Measurements from ENCODE around the gene ATP6V0E1. TPM values are rescaled to one million over a fixed set of nuclear protein-coding genes. Genes with fewer than 3 reads are reported as not detected.

ATP6V0E1 gene
- total and polyA plus RNA-seq, 2 of the 8 experiments (the other 6 are each of a cell fraction or from before 2014, with no cell fraction given) = 108 to 134 TPM

- Histone ChIP-seq H3K4ac (replicated peaks; ENCODE audit: insufficient read length, low read depth, low read length) (no peak overlapping the region), H3K36me3 (ENCODE audit: control insufficient read depth in 2 of 4, insufficient read depth in 4 of 4, low read length in 3 of 4) (peaks cover 0 to 4% (median 0%) of the 10 kb centered on the region in 4 experiments; a peak in 1 of 8 replicates), H2BK120ac (replicated peaks; ENCODE audit: low read depth, low read length) (no peak overlapping the region), H2BK15ac (ENCODE audit: low read length) (no peak overlapping the region), H4K91ac (replicated peaks; ENCODE audit: insufficient read length, low read length) (no peak overlapping the region), H3K9ac (replicated peaks in 1 of 4; ENCODE audit: extremely low read depth in 1 of 4, low read depth in 3 of 4, low read length in 3 of 4) (no peak overlapping the region), H3K23me2 (ENCODE audit: low read depth, low read length) (peaks cover 11% of the 10 kb centered on the region; the same call in 1 of the 2 replicates), H3K23ac (ENCODE audit: insufficient read length) (no peak overlapping the region), H3K4me1 (replicated peaks in 1 of 4; ENCODE audit: control insufficient read depth in 3 of 4, insufficient read depth in 4 of 4, low read length in 3 of 4) (peaks cover 0 to 7% (median 0%) of the 10 kb centered on the region in 4 experiments; a peak in 4 of 7 replicates), H3K79me2 (ENCODE audit: control insufficient read depth in 1 of 2, insufficient read depth in 2 of 2, low read length in 2 of 2) (peaks cover 0 to 8% of the 10 kb centered on the region in 2 experiments; a peak in 2 of 4 replicates), H4K8ac (ENCODE audit: extremely low read depth, insufficient read depth, low read length) (no peak overlapping the region), H4K5ac (ENCODE audit: insufficient read length, low read depth, low read length) (no peak overlapping the region), H2AFZ (ENCODE audit: low read length) (no peak overlapping the region), H3K56ac (replicated peaks; ENCODE audit: insufficient read length, low read depth, low read length) (no peak overlapping the region), H3K27ac (ENCODE audit: low read depth, low read length) (no peak overlapping the region), H3K14ac (ENCODE audit: insufficient read length) (no peak overlapping the region), H3K27me3 (replicated peaks in 1 of 4; ENCODE audit: control insufficient read depth in 3 of 4, extremely low read depth in 1 of 4, insufficient read depth in 3 of 4, low read length in 3 of 4) (peaks cover 0 to 9% (median 3%) of the 10 kb centered on the region in 4 experiments; a peak in 3 of 7 replicates), H2BK12ac (ENCODE audit: low read depth, low read length) (no peak overlapping the region), H4K20me1 (replicated peaks in 1 of 2; ENCODE audit: control insufficient read depth in 1 of 2, insufficient read depth in 2 of 2, low read length in 2 of 2) (no peaks in the 10 kb centered on the region), H3K4me3 (ENCODE audit: extremely low read depth in 1 of 4, insufficient read depth in 2 of 4, low read depth in 3 of 4, low read length in 4 of 4) (no peak overlapping the region), H3K18ac (ENCODE audit: extremely low read depth, low read length) (no peak overlapping the region), H2AK5ac (ENCODE audit: low read depth, low read length) (no peak overlapping the region), H2BK20ac (ENCODE audit: low read length) (no peak overlapping the region), H3K9me3 (ENCODE audit: insufficient read depth in 2 of 2, low read depth in 1 of 2, low read length in 1 of 2) (no peaks in the 10 kb centered on the region), H3K79me1 (ENCODE audit: low read depth, low read length) (no peaks in the 10 kb centered on the region; the same call in 1 of the 2 replicates), H3K4me2 (ENCODE audit: insufficient read depth in 1 of 2, low read depth in 2 of 2, low read length in 2 of 2) (no peak overlapping the region; a peak in 1 of 4 replicates), H2BK5ac (ENCODE audit: low read depth, low read length) (no peak overlapping the region)
- WGBS, 2 experiments (ENCODE audit: extremely low coverage in 1 of 2, insufficient coverage in 1 of 2, insufficient read length in 1 of 2, insufficient replicate concordance in 2 of 2, low coverage in 1 of 2, low lambda C conversion rate in 2 of 2, missing lambda C conversion rate in 1 of 2) = 72% methylated on average over 5 of the region's 5 CpGs; no CpG with 5 or more reads in 1 of the 2 experiments
- ChIA-PET CTCF (ENCODE audit: partially characterized antibody) (no interaction called here), POLR2A (ENCODE audit: partially characterized antibody) (interaction anchor here (0.6 kb wide), 1 partner anchor 14 kb away, joined by 3 read pairs; no protein-coding TSS in a partner anchor)
- DNase-seq (ENCODE audit: low read depth in 1 of 2, low spot score in 2 of 2) (no peak), FAIRE-seq (no peak)
- no peak for TF ChIP-seq EZH2 (IDR thresholded peaks at IDR 0.05; ENCODE audit: low read depth, low read length, severe bottlenecking)
- TF ChIP-seq ZNF274 (IDR thresholded peaks at IDR 0.05; ENCODE audit: borderline replicate concordance, extremely low read depth, low read length) = no peak
- TF ChIP-seq KDM5A (IDR thresholded peaks at IDR 0.05; ENCODE audit: low read length) = no peak
- TF ChIP-seq TEAD4 (IDR thresholded peaks at IDR 0.05; ENCODE audit: low read depth, low read length) = no peak
- no peak for TF ChIP-seq RNF2 (IDR thresholded peaks at IDR 0.05; ENCODE audit: borderline replicate concordance, low read depth, low read length, missing control alignments, poor library complexity, severe bottlenecking)
- no peak for TF ChIP-seq CHD2 (IDR thresholded peaks at IDR 0.05; ENCODE audit: low read length)
- TF ChIP-seq FOSL1 (IDR thresholded peaks at IDR 0.05; ENCODE audit: insufficient read depth, low read depth, low read length) = no peak
- no peak for TF ChIP-seq TBP (IDR thresholded peaks at IDR 0.05; ENCODE audit: low read depth, low read length)
- TF ChIP-seq BACH1 (IDR thresholded peaks at IDR 0.05; ENCODE audit: low read length) = no peak
- TF ChIP-seq JUND (IDR thresholded peaks at IDR 0.05; ENCODE audit: low read length) = no peak
- TF ChIP-seq CTBP2 (IDR thresholded peaks at IDR 0.05; ENCODE audit: borderline replicate concordance, insufficient read depth, insufficient read length, low read length) = no peak
- TF ChIP-seq BCL11A (IDR thresholded peaks at IDR 0.05; ENCODE audit: low read depth in 2 of 2, low read length in 2 of 2) = no peak
- no peak for TF ChIP-seq POU5F1 (IDR thresholded peaks at IDR 0.05; ENCODE audit: low read depth, low read length)
- TF ChIP-seq SAP30 (IDR thresholded peaks at IDR 0.05; ENCODE audit: insufficient read depth, insufficient replicate concordance, low read length) = no peak
Measured at GRCh38 chr5:172957458-172957857, 26.1 kb upstream of the ATP6V0E1 start.
